Right atrium auricular region (tissue), 2 donors: Measurements from ENCODE around the gene UTP15. TPM values are rescaled to one million over a fixed set of nuclear protein-coding genes. Genes with fewer than 3 reads are reported as not detected.

ENCODE experiments used
- DNase-seq: peaks from one replicate; pipeline ENCODE4 v3.0.0-alpha.2; 2019; ENCODE audit warnings: low spot score
- H3K27ac ChIP-seq, 2 donors: fragments of 200-600 bp; sonication (generic); 1 replicate in 1 of 2; 2 replicates in 1 of 2; pipeline ENCODE4 v1.5.1; 2016 to 2019
- H3K27me3 ChIP-seq, 2 donors: fragments of 200-600 bp; sonication (generic); one replicate each; pipeline versions ENCODE4 v1.5.1 to v1.6.0; 2017 to 2019
- H3K36me3 ChIP-seq: fragments of 200-600 bp; sonication (generic); one replicate; pipeline ENCODE4 v1.5.1; 2016
- H3K4me1 ChIP-seq, 2 donors: fragments of 200-600 bp; sonication (generic); one replicate each; pipeline versions ENCODE4 v1.5.1 to v1.6.0; 2017 to 2019
- H3K4me3 ChIP-seq, 2 donors: fragments of 200-600 bp; sonication (generic); 1 replicate in 1 of 2; 2 replicates in 1 of 2; pipeline ENCODE4 v1.5.1; 2017 to 2019; ENCODE audit warnings: mild to moderate bottlenecking in 1 of 2, moderate library complexity in 1 of 2
- H3K9me3 ChIP-seq, 2 donors: fragments of 200-600 bp; sonication (generic); one replicate each; pipeline ENCODE4 v1.5.1; 2019
- CTCF ChIP-seq, 2 donors: fragments of 200-600 bp; sonication (generic); IDR thresholded peaks; one replicate each; pipeline ENCODE4 v1.5.1; 2019; ENCODE audit warnings: antibody characterized with exemption in 2 of 2
- total RNA-seq, 2 donors: library from RNA; depleted of rRNA; stranded (reverse); fragments of >200 nt; gene quantifications; one replicate each; pipeline ENCODE4 v1.1.0, GENCODE V29; 2016

The UTP15 gene
- total RNA-seq, 2 donors from 2014 or later, result 6.6 to 8.7 TPM

DNA sequence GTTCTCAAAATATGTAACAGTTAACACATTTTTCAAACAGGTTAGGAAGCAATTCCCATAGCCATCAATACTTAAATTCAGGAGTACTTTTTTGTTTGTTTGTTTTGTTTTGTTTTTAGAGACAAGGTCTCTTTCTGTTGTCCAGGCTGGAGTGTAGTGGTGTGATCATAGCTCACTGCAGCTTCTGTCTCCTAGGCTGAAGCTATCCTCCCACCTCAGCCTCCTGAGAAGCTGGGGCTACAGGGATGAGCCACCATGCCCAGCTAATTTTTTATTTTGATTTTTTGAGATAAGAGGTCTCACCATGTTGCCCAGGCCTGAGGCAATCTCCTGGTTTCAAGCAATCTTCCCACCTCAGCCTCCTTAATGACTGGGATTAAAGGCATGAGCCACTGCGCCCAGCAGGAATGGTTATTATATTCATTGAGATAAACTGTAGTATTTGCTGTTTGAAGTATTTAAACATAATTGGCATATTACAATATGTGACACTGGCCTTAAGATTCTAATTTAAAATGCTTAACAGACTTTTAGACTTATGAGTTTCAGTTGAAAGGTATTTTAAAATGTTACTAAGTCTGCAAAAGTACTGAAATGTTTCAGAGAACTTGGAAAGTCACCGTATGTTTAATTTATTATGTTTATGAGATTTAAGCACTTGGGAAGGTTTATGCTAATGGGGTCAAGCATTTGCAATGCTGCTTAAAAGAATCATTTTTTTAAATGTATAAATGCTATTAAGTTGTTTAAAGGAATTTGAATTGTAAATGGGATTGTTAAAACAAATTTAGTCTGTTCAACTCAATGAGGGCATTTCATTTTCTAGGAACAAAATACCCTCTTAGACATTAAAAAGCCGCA lies 17.0 kb downstream of the UTP15 start:
- no peak for DNase-seq
- H3K4me1 ChIP-seq, result no peaks in the 10 kb centered on the region
- H3K36me3 ChIP-seq, result peaks cover 34% of the 10 kb centered on the region
- no peak overlapping the region for H3K27ac ChIP-seq
- TF ChIP-seq CTCF (IDR thresholded peaks at IDR 0.05), result no peak
- no peaks in the 10 kb centered on the region for H3K27me3 ChIP-seq
- no peak overlapping the region for H3K4me3 ChIP-seq
- no peaks in the 10 kb centered on the region for H3K9me3 ChIP-seq

DNA sequence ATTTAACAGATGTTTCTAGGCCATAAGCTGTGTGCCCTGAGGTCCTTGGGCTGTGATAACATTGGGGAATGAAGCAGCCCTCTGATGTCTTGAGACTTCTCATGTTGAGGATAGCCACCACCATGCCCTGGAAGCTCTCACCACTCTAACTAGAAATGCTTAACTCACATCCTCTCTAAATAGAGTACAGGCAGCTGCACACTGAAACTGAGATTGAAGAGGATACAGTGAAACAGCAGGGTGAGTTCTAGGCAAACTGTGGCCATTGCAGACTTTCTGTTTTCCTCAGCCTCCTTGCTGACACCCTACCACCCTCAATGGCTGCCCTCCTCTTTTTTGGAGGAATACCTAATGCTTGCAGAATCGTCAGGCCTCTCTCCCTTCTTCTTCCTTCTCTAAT lies 22.4 kb downstream of the UTP15 start:
- no peak for DNase-seq
- H3K9me3 ChIP-seq, result no peaks in the 10 kb centered on the region
- H3K27me3 ChIP-seq, result no peaks in the 10 kb centered on the region
- no peaks in the 10 kb centered on the region for H3K36me3 ChIP-seq
- no peak overlapping the region for H3K27ac ChIP-seq
- no peaks in the 10 kb centered on the region for H3K4me1 ChIP-seq
- no peak overlapping the region for H3K4me3 ChIP-seq
- no peak for TF ChIP-seq CTCF (IDR thresholded peaks at IDR 0.05)

GRCh38 chr5:73591102-73591695 lies 25.7 kb downstream of the UTP15 start:
- H3K4me1 ChIP-seq, result no peaks in the 10 kb centered on the region
- TF ChIP-seq CTCF (IDR thresholded peaks at IDR 0.05), result peak; percentile 92
- no peaks in the 10 kb centered on the region for H3K9me3 ChIP-seq
- H3K27me3 ChIP-seq, result no peaks in the 10 kb centered on the region
- H3K27ac ChIP-seq, result no peak overlapping the region
- DNase-seq, result no peak
- no peak overlapping the region for H3K4me3 ChIP-seq
- H3K36me3 ChIP-seq, result no peaks in the 10 kb centered on the region

DNA sequence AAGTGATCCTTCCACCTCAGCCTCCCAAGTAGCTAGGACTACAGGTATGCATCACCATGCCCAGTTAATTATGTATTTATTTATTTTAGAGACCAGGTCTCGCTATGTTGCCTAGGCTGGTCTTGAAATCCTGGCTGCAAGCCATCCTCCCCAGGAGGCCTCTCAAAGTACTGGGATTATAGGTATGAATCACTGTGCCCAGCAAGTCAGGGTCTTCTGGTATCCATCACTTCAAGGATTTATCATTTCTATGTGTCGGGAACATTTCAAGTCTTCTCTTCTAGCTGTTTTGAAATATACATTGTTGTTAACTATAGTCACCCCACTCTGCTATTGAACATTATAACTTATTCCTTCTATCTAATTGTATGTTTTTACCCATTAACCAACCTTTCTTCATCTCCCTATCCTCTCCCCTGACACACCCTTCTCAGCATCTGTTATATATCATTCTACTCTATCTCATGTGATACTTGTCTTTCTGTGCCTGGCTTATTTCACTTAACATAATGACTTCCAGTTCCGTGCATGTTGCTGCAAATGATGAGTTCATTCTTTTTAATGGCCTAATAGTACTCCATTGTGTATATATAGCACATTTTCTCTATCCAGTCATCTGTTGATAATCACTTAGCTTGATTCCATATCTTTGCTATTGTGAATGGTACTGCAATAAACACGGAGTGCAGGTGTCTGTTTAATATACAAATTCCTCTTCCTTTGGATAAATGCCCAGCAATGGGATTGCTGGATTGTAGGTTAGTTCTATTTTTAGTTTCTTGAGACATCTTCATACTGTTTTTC lies 26.4 kb downstream of the UTP15 start:
- no peak for TF ChIP-seq CTCF (IDR thresholded peaks at IDR 0.05)
- Histone ChIP-seq H3K4me3 (no peak overlapping the region), H3K36me3 (no peaks in the 10 kb centered on the region), H3K9me3 (no peaks in the 10 kb centered on the region), H3K4me1 (no peaks in the 10 kb centered on the region), H3K27me3 (no peaks in the 10 kb centered on the region), H3K27ac (no peak overlapping the region)
- DNase-seq, result no peak

DNA sequence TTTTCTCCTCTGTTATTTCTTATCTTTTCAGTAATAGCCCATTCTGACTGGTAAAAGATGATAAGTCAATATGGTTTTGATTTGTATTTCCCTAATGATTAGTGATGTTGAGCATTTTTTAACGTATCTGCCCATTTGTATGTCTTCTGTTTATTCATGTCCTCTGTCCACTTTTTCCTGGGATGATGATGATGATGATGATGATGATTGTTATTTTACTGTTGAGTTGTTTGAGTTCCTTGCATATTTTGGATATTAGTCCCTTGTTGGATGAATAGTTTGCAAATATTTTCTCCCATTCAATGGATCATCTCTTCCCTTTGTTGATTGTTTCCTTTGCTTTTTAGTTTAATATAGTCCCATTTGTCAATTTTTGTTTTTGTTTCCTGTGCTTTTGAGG lies 27.0 kb downstream of the UTP15 start:
- no peak for TF ChIP-seq CTCF (IDR thresholded peaks at IDR 0.05)
- Histone ChIP-seq H3K4me1 (no peaks in the 10 kb centered on the region), H3K4me3 (no peak overlapping the region), H3K27me3 (no peaks in the 10 kb centered on the region), H3K36me3 (no peaks in the 10 kb centered on the region), H3K27ac (no peak overlapping the region), H3K9me3 (no peaks in the 10 kb centered on the region)
- no peak for DNase-seq
